DND-41 (cell line): Measurements from ENCODE around the gene KCP.

Experiments used
- ATAC-seq: fragments of 200-7000 bp; cut with Tn5 transposase; 3 replicates; pipeline ENCODE4 v1.9.1; 2021; ENCODE audit warnings: low read depth; ENCODE audit not compliant: insufficient read depth
- DNase-seq: peaks from one replicate; pipeline ENCODE4 v3.0.0-alpha.2; 2020
- H2AFZ ChIP-seq: 2 replicates; pipeline ENCODE4 v1.6.0; 2012; ENCODE audit warnings: low read depth, low read length
- H3K27ac ChIP-seq: 2 replicates; pipeline ENCODE4 v1.5.1; 2012; ENCODE audit warnings: low read length, inconsistent platforms
- H3K27me3 ChIP-seq: fragments of 200-600 bp; sonication (generic); 2 replicates; pipeline ENCODE4 v1.6.0; 2012; ENCODE audit warnings: low read length, mild to moderate bottlenecking, inconsistent platforms; ENCODE audit not compliant: insufficient read depth, poor library complexity
- H3K36me3 ChIP-seq: 2 replicates; pipeline ENCODE4 v1.5.1; 2012; ENCODE audit warnings: low read length, inconsistent platforms; ENCODE audit not compliant: insufficient read depth
- H3K4me1 ChIP-seq: 2 replicates; pipeline ENCODE4 v1.5.1; 2012; ENCODE audit warnings: mild to moderate bottlenecking, low read length; ENCODE audit not compliant: insufficient read depth
- H3K4me2 ChIP-seq: 2 replicates; pipeline ENCODE4 v1.6.0; 2012; ENCODE audit warnings: mild to moderate bottlenecking, moderate library complexity, low read length, inconsistent platforms; ENCODE audit not compliant: insufficient read depth
- H3K4me3 ChIP-seq, 2 experiments: fragments of 200-600 bp in 1 of 2; shearing (Covaris generic) in 1 of 2; 2 replicates each; pipeline ENCODE4 v1.5.1; 2012 to 2016; ENCODE audit warnings: inconsistent platforms in 2 of 2, low read length in 2 of 2, mild to moderate bottlenecking in 2 of 2, low read depth in 1 of 2, moderate library complexity in 1 of 2
- H3K79me2 ChIP-seq: 2 replicates; pipeline ENCODE4 v1.6.0; 2012; ENCODE audit warnings: low read length, inconsistent platforms; ENCODE audit not compliant: insufficient read depth
- H3K9ac ChIP-seq: 2 replicates; pipeline ENCODE4 v1.6.0; 2012; ENCODE audit warnings: low read depth, mild to moderate bottlenecking, inconsistent platforms, low read length, moderate library complexity
- H3K9me3 ChIP-seq: 2 replicates; pipeline ENCODE4 v1.5.1; 2012; ENCODE audit warnings: low read length, moderate library complexity, mild to moderate bottlenecking, inconsistent platforms; ENCODE audit not compliant: insufficient read depth, severe bottlenecking
- H4K20me1 ChIP-seq: 2 replicates; pipeline ENCODE4 v1.6.0; 2012; ENCODE audit warnings: low read length; ENCODE audit not compliant: insufficient read depth
- EZH2 ChIP-seq: IDR thresholded peaks from 3 replicates; pipeline ENCODE4 v1.6.1; 2012; ENCODE audit warnings: borderline replicate concordance, low read depth, mild to moderate bottlenecking, moderate library complexity, low read length, inconsistent platforms; ENCODE audit not compliant: severe bottlenecking
- TF ChIP-seq, protein P1 (sequence below): IDR thresholded peaks from 2 replicates; pipeline ENCODE4 v1.5.1; 2012; ENCODE audit warnings: borderline replicate concordance, low read length, moderate library complexity, mild to moderate bottlenecking; ENCODE audit not compliant: poor library complexity, severe bottlenecking; ENCODE audit errors: extremely low read depth

KCP gene

DNA sequence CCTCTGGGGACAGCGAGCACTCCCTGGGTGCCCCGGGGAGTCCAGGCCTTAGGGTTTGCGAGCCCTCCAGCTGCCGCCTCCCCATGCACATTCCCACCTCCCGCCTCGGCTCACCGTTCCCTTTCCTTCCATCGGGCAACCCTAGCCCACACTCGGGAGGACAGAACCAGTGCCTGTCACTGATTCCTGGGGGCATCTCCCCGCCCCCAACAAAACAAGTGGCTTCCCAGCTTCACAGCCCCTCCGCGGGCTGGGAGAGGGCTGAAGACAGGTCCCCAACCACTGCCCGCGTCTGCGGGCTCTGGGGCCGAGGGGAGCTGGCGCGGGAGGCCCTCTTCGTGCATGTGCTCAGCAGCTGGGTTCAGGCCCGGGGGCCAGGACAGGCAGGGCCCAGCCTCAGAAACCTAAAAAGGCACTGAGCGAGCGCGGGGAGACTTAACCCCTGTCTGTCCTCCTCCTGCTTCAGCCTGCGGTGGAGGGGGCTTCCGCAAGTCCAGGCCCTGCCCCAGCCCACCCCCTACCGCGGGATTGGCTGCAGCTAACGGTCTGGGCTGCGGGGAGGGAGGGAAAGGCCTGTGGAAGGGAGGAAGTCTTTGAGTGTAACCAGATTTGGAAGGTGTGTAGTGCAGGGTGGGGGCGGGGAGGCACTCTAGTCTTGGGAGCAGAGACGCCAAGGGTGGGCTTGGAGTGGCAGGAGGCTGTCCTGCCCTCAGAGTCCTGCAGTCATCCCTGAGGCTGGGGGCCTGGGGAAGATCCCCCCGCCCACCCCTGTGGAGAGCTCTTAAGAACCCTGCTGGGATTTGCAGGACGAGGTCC lies 79.1 kb downstream of the KCP start:
- no peak for DNase-seq
- H4K20me1 ChIP-seq = no peaks in the 10 kb centered on the region
- no peak overlapping the region for H2AFZ ChIP-seq
- ATAC-seq = no peak
- no peaks in the 10 kb centered on the region for H3K27me3 ChIP-seq
- no peak overlapping the region for H3K27ac ChIP-seq
- H3K9me3 ChIP-seq = no peaks in the 10 kb centered on the region
- no peak overlapping the region for H3K4me3 ChIP-seq
- H3K79me2 ChIP-seq = no peaks in the 10 kb centered on the region
- H3K4me1 ChIP-seq = no peaks in the 10 kb centered on the region
- no peaks in the 10 kb centered on the region for H3K36me3 ChIP-seq
- no peak overlapping the region for H3K9ac ChIP-seq
- TF ChIP-seq EZH2 = no peak
- TF ChIP-seq, protein P1, sequence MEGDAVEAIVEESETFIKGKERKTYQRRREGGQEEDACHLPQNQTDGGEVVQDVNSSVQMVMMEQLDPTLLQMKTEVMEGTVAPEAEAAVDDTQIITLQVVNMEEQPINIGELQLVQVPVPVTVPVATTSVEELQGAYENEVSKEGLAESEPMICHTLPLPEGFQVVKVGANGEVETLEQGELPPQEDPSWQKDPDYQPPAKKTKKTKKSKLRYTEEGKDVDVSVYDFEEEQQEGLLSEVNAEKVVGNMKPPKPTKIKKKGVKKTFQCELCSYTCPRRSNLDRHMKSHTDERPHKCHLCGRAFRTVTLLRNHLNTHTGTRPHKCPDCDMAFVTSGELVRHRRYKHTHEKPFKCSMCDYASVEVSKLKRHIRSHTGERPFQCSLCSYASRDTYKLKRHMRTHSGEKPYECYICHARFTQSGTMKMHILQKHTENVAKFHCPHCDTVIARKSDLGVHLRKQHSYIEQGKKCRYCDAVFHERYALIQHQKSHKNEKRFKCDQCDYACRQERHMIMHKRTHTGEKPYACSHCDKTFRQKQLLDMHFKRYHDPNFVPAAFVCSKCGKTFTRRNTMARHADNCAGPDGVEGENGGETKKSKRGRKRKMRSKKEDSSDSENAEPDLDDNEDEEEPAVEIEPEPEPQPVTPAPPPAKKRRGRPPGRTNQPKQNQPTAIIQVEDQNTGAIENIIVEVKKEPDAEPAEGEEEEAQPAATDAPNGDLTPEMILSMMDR = no peak
- H3K4me2 ChIP-seq = no peak overlapping the region

DNA sequence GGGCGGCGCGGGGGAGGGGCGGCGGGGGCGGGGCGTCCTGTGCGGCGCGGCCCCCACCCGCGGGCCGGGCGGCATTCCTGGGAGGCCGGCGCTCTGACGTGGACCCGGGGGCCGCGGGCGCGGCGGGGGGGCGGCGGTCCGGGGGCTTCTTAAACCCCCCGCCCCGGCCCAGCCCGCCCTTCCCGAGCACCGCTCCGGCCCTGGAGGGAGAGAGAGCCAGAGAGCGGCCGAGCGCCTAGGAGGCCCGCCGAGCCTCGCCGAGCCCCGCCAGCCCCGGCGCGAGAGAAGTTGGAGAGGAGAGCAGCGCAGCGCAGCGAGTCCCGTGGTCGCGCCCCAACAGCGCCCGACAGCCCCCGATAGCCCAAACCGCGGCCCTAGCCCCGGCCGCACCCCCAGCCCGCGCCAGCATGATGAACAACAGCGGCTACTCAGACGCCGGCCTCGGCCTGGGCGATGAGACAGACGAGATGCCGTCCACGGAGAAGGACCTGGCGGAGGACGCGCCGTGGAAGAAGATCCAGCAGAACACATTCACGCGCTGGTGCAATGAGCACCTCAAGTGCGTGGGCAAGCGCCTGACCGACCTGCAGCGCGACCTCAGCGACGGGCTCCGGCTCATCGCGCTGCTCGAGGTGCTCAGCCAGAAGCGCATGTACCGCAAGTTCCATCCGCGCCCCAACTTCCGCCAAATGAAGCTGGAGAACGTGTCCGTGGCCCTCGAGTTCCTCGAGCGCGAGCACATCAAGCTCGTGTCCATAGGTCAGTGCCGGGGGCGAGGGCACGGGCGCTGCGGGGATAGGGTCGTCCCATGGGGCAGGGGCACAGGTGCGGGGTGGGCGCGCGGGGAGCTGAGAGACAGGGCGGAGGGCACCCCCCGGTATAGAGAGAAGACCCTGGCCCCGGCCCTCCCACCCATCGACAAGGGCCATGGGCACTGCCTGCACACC lies 80.0 kb downstream of the KCP start, which contains the start of gene FLNC:
FLNC (plus strand) TSS at position 176 of the 947 bp plus-strand sequence; CDS start at position 408, 232 bp downstream.
- Histone ChIP-seq H3K4me1 (no peaks in the 10 kb centered on the region), H2AFZ (no peak within 1 kb of the TSS)

DNA sequence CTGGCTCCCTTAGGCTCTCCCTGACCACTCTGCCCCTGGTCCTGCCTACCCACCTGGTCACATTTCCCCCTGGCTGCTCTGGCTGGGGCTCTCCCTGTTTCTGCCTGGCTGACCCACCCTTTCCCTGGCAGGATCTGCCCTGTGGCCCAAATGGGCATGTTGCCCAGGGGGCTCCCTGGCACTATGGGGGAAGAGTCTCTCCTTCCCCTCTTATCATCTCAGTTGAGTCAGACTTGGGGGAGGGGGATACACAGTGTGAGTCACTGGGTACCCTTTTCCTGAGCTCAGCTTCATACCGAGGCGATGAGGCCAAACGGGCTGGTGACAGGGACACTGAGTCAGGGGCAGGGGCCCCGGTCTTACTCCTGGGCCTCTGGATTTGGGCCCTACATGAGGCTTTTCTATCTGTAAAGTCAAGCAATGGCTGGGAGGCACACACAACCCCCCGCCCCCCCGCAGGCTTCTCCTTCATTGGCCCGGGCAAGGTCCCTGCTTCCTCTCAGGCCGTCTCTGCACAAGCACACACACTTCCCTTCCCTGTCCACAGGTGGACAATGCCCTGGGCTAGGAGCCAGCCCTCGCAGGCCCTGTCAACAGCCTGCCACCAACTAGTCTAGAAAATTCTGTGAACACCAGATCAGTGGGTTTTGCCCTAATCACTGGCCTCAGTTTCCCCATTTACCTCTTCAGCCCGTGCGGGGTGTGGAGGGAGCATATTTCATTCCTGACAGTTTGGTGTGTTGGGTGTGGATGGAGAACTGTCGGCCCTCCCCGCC lies 80.9 kb downstream of the KCP start:
- Histone ChIP-seq H3K4me3 (no peak overlapping the region), H3K27ac (no peak overlapping the region), H4K20me1 (no peaks in the 10 kb centered on the region), H3K36me3 (no peaks in the 10 kb centered on the region), H3K27me3 (no peaks in the 10 kb centered on the region), H3K9ac (no peak overlapping the region), H3K79me2 (no peaks in the 10 kb centered on the region), H3K4me1 (no peaks in the 10 kb centered on the region), H3K9me3 (no peaks in the 10 kb centered on the region), H2AFZ (no peak overlapping the region), H3K4me2 (no peak overlapping the region)
- ATAC-seq (no peak), DNase-seq (no peak)
- TF ChIP-seq, protein P1 = no peak

More for the DNA sequence above, 80.0 kb downstream of the KCP start, which contains the start of gene FLNC:
- H3K4me3 ChIP-seq = no peak within 1 kb of the TSS
- ATAC-seq = no peak
- DNase-seq = no peak
- H4K20me1 ChIP-seq = no peaks in the 10 kb centered on the region
- H3K27ac ChIP-seq = no peak within 1 kb of the TSS
- no peak within 1 kb of the TSS for H3K9ac ChIP-seq
- no peaks in the 10 kb centered on the region for H3K36me3 ChIP-seq
- H3K27me3 ChIP-seq = no peaks in the 10 kb centered on the region
- no peaks in the 10 kb centered on the region for H3K79me2 ChIP-seq
- no peak within 1 kb of the TSS for H3K4me2 ChIP-seq
- no peak for TF ChIP-seq EZH2
- TF ChIP-seq, protein P1 = no peak
- no peaks in the 10 kb centered on the region for H3K9me3 ChIP-seq
